AG04449 (cell line): ENCODE data around the gene ZNF33B.
"Not testable (repeated sequence)": the region's sequence is repeated elsewhere in the genome, so short reads cannot be mapped to it uniquely, and the experiment has no call there.

ENCODE experiments used
- CTCF ChIA-PET: fragments of 350-600 bp; formaldehyde crosslinking; extraction: SDS; loops from one replicate; lab custom pipeline; 2021; ENCODE audit warnings: antibody characterized with exemption; lab: Yijun Ruan, JAX
- POLR2A ChIA-PET: fragments of 400-600, 350-600 bp; formaldehyde crosslinking; extraction: SDS; loops from one replicate; lab custom pipeline; 2020; ENCODE audit warnings: antibody characterized with exemption, inconsistent platforms; lab: Yijun Ruan, JAX
- DNase-seq: peaks from one replicate; pipeline ENCODE4 v3.0.0-alpha.2; 2010; ENCODE audit warnings: low read depth, low spot score
- H3K4me3 ChIP-seq: 2 replicates; pipeline ENCODE4 v1.5.1; 2011; ENCODE audit warnings: low read depth, mild to moderate bottlenecking, control low read depth, low read length
- TF ChIP-seq, protein P1 (sequence below): IDR thresholded peaks from one replicate; pipeline ENCODE4 v1.5.1; 2011; ENCODE audit warnings: mild to moderate bottlenecking, moderate library complexity, low read length, control low read depth, inconsistent platforms; ENCODE audit not compliant: insufficient read depth; ENCODE audit errors: missing control alignments

ZNF33B gene

DNA sequence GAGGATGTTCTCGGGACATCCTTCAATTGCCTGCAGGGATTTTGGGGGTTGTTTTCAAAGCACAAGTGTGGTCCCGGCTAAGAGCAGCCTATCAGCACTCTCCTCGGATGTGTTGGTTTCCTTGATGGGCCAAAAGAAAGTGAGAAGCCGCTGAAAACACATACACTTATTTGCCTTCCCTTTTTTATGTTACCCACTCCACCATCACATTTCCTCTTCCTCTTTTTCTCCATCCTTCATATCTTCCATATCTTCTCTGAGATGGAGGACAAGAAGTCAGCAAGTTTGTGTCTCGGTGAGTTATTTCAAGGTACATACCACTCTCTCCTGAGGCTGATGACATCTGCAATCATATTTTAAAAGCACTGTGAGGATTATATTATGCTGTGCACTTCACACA lies 64.0 kb downstream of the ZNF33B start:
- no peak overlapping the region for H3K4me3 ChIP-seq
- TF ChIP-seq, protein P1, sequence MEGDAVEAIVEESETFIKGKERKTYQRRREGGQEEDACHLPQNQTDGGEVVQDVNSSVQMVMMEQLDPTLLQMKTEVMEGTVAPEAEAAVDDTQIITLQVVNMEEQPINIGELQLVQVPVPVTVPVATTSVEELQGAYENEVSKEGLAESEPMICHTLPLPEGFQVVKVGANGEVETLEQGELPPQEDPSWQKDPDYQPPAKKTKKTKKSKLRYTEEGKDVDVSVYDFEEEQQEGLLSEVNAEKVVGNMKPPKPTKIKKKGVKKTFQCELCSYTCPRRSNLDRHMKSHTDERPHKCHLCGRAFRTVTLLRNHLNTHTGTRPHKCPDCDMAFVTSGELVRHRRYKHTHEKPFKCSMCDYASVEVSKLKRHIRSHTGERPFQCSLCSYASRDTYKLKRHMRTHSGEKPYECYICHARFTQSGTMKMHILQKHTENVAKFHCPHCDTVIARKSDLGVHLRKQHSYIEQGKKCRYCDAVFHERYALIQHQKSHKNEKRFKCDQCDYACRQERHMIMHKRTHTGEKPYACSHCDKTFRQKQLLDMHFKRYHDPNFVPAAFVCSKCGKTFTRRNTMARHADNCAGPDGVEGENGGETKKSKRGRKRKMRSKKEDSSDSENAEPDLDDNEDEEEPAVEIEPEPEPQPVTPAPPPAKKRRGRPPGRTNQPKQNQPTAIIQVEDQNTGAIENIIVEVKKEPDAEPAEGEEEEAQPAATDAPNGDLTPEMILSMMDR: no peak
- CTCF ChIA-PET: no interaction called here
- POLR2A ChIA-PET: no interaction called here
- no peak for DNase-seq

DNA sequence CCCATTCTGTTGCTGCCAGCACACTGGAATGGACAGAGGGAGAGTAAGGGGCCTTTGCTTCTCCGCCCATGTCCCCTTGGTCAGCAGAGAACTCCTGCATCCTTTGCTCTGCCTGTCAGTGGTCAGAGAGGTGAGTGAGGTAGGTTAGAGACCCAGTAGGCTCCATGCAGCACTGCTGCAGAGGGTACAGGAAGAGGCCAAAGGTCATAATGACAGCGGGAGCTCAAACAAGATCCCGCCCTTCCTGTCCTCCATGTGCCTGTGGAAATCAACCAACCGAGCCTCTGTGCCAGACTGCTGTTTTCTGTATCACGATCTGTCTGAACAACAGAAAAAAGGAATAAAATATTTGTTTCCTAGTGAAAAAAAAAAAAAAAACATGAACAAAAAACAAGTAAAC lies 81.4 kb downstream of the ZNF33B start:
- H3K4me3 ChIP-seq: no peak overlapping the region
- ChIA-PET CTCF (no interaction called here), POLR2A (no interaction called here)
- no peak for DNase-seq
- TF ChIP-seq, protein P1: no peak

DNA sequence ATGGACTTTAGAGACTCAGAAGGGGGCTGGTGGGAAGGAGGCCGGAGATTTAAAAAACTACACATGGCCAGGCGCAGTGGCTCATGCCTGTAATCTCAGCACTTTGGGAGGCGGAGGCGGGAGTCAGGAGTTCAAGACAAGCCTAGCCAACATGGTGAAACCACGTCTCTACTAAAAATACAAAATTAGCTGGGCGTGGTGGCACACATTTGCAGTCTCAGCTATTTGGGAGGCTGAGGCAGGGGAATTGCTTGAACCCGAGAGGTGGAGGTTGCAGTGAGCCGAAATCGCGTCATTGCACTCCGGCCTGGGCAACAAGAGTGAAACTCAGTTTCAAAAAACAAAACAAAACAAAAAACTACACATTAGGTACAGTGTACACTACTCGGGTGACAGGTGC lies 84.8 kb downstream of the ZNF33B start:
- POLR2A ChIA-PET, DNase-seq, H3K4me3 ChIP-seq, CTCF ChIA-PET: not testable (repeated sequence)

DNA sequence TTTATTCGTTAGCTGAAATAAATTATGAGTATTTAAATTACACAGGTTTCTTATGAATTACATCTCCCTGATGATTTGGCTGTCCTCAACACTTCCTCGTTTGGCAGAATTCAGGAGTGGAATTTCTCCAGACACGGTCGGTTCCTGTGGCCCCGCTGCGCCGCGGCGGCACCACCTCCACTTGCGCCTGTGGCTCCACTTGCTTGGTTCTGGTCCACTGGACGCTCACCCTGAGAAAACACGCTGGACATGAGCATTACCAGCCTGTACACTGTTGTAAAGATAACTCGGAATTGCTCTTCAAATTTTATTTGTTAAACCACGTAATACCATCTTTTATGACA lies 85.3 kb downstream of the ZNF33B start:
- TF ChIP-seq, protein P1: no peak
- ChIA-PET POLR2A (no interaction called here), CTCF (no interaction called here)
- no peak for DNase-seq
- peak overlapping the region; percentile 62 for H3K4me3 ChIP-seq

DNA sequence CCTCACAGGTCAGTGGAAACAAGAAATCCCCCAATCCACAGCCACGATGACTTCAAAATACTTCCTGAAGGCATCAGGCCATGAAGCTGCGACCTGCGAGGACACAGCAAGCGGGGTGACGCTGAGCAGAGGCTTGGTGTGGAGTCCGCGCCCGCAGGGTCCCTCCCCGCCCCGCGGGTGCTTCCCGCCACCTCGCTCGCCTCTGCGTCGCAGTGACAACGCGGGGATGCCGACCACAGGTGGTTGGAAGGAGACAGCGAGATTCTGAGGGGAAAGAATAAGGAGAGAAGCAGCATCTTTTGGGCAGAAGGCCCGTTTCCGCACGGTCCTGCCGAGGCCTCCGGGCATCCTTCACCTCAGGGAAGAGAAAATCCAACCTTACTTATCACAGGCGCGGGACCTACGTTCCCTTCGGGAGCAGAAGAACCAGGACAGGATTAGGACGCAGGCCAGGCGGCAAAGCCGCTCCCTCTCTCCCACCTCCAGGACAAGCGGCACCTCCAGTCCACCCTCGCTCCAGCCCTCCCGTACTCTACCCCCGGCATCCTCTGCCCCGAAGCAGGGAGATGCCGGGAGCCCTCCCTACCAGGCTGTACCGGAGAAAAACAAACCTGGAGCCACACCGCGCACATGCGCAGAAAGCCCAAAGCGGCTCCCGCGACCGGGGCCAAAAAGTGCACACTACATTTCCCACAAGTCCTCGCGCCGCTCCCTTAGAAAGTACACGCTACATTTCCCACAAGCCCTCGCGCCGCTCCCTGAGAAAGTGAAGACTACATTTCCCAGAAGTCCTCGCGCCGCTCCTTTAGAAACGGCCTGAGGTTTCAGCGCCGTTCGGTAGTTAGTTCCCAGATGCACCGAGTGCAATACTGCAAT lies 85.9 kb downstream of the ZNF33B start:
- TF ChIP-seq, protein P1: no peak
- ChIA-PET CTCF (no interaction called here), POLR2A (no interaction called here)
- peak; percentile 77 for DNase-seq
- peak overlapping the region; percentile 91 for H3K4me3 ChIP-seq

DNA sequence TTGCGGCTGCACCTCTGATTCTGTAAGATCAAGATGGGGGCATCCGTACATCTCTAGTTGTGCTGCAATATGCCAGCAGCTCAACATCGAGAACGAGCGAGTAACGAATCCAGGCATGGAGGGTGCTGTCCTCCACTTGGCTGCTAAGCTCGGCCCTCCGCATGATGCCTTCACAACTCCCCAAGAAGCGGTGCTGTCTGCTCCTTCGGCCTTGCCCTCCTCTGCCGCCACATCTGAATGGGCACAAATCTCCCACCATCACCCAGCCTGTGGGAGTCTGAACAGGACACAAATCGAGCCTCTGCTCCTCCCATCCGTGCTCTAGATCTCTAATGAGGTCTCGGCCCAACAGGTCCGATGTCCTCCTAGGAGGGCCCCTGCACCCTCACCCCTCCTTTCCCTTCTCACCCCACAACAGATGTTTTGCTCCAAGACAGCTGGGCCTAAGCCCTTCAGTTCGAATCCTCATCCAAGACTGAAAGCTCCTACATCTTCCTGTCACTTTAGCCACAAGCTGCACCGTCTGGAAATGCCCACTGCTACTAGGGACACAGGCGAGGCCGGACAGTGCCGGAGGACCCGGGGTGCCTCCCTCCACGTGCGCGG lies 86.7 kb downstream of the ZNF33B start:
- CTCF ChIA-PET: no interaction called here
- TF ChIP-seq, protein P1: no peak
- peak overlapping the region; percentile 91 for H3K4me3 ChIP-seq
- POLR2A ChIA-PET: no interaction called here
- DNase-seq: no peak
